ENCODE data around the gene GAS5. TPM values are rescaled to one million over a fixed set of nuclear protein-coding genes. Genes with fewer than 3 reads are reported as not detected.

The GAS5 gene
- total RNA-seq, 1 donor from 2014 or later = 473 TPM

- H3K27me3 Mint-ChIP-seq (ENCODE audit: low read depth, unreplicated experiment) = no peaks in the 10 kb centered on the region
- peaks cover 18% of the 10 kb centered on the region for H3K36me3 ChIP-seq (ENCODE audit: insufficient read depth, low read length)
Measured at GRCh38 chr1:173856903-173857302, 10.9 kb downstream of the GAS5 start.

GRCh38 chr1:173856014-173856413 is 11.8 kb downstream of the GAS5 start:
- Histone ChIP-seq H3K27me3 (ENCODE audit: insufficient read depth, low read length) (no peaks in the 10 kb centered on the region), H3K4me1 (ENCODE audit: insufficient read depth, low read length) (peaks cover 12% of the 10 kb centered on the region), H2AFZ (ENCODE audit: low read depth, low read length) (no peak overlapping the region), H3K27ac (ENCODE audit: low read depth, low read length) (no peak overlapping the region), H3K9me3 (ENCODE audit: insufficient read depth, low read depth, low read length) (no peaks in the 10 kb centered on the region), H3K9ac (ENCODE audit: low read length) (no peak overlapping the region), H3K4me2 (ENCODE audit: low read length) (no peak overlapping the region), H3K79me2 (ENCODE audit: insufficient read depth, low read length) (no peaks in the 10 kb centered on the region), H3K36me3 (ENCODE audit: insufficient read depth, low read length) (peaks cover 18% of the 10 kb centered on the region), H4K20me1 (ENCODE audit: insufficient read depth, low read length) (peaks cover 3% of the 10 kb centered on the region), H3K4me3 (ENCODE audit: insufficient read depth, low read depth, low read length) (no peak overlapping the region)
- no peaks in the 10 kb centered on the region for H3K27me3 Mint-ChIP-seq (ENCODE audit: low read depth, unreplicated experiment)
- H3K27ac Mint-ChIP-seq (ENCODE audit: unreplicated experiment) = no peak overlapping the region
- peaks cover 21% of the 10 kb centered on the region for H3K4me1 Mint-ChIP-seq (ENCODE audit: low read depth, unreplicated experiment)
- peaks cover 8% of the 10 kb centered on the region for H3K36me3 Mint-ChIP-seq (ENCODE audit: low read depth, unreplicated experiment)
- no peaks in the 10 kb centered on the region for H3K9me3 Mint-ChIP-seq (ENCODE audit: unreplicated experiment)
- no peak for TF ChIP-seq CTCF (IDR thresholded peaks at IDR 0.05; ENCODE audit: insufficient read depth, low read depth, low read length)
- TF ChIP-seq EZH2 (IDR thresholded peaks at IDR 0.05; ENCODE audit: insufficient read depth, low read length) = no peak
- no peak overlapping the region for H3K4me3 Mint-ChIP-seq (ENCODE audit: unreplicated experiment)
- FAIRE-seq (no peak), DNase-seq (ENCODE audit: low read depth) (no peak)

More at GRCh38 chr1:173856903-173857302, 10.9 kb downstream of the GAS5 start:
- no peak overlapping the region for H3K4me3 Mint-ChIP-seq (ENCODE audit: unreplicated experiment)
- DNase-seq (ENCODE audit: low read depth) (no peak), FAIRE-seq (no peak)
- Histone ChIP-seq H3K9ac (ENCODE audit: low read length) (no peak overlapping the region), H4K20me1 (ENCODE audit: insufficient read depth, low read length) (peaks cover 7% of the 10 kb centered on the region), H3K9me3 (ENCODE audit: insufficient read depth, low read depth, low read length) (no peaks in the 10 kb centered on the region), H3K27ac (ENCODE audit: low read depth, low read length) (no peak overlapping the region), H3K4me2 (ENCODE audit: low read length) (no peak overlapping the region), H3K27me3 (ENCODE audit: insufficient read depth, low read length) (no peaks in the 10 kb centered on the region), H3K4me3 (ENCODE audit: insufficient read depth, low read depth, low read length) (no peak overlapping the region), H2AFZ (ENCODE audit: low read depth, low read length) (no peak overlapping the region), H3K79me2 (ENCODE audit: insufficient read depth, low read length) (no peaks in the 10 kb centered on the region), H3K4me1 (ENCODE audit: insufficient read depth, low read length) (peaks cover 12% of the 10 kb centered on the region)
- peaks cover 8% of the 10 kb centered on the region for H3K36me3 Mint-ChIP-seq (ENCODE audit: low read depth, unreplicated experiment)
- no peak overlapping the region for H3K27ac Mint-ChIP-seq (ENCODE audit: unreplicated experiment)
- TF ChIP-seq EZH2 (IDR thresholded peaks at IDR 0.05; ENCODE audit: insufficient read depth, low read length) = no peak
- TF ChIP-seq CTCF (IDR thresholded peaks at IDR 0.05; ENCODE audit: insufficient read depth, low read depth, low read length) = no peak
- H3K9me3 Mint-ChIP-seq (ENCODE audit: unreplicated experiment) = no peaks in the 10 kb centered on the region
- peaks cover 20% of the 10 kb centered on the region for H3K4me1 Mint-ChIP-seq (ENCODE audit: low read depth, unreplicated experiment)

GRCh38 chr1:173853074-173853473 is 14.7 kb downstream of the GAS5 start:
- TF ChIP-seq EZH2 (IDR thresholded peaks at IDR 0.05; ENCODE audit: insufficient read depth, low read length) (no peak), CTCF (IDR thresholded peaks at IDR 0.05; ENCODE audit: insufficient read depth, low read depth, low read length) (no peak)
- Histone ChIP-seq H2AFZ (ENCODE audit: low read depth, low read length) (peak overlapping the region; percentile 44), H3K9me3 (ENCODE audit: insufficient read depth, low read depth, low read length) (no peaks in the 10 kb centered on the region), H3K4me3 (ENCODE audit: insufficient read depth, low read depth, low read length) (no peak overlapping the region), H3K36me3 (ENCODE audit: insufficient read depth, low read length) (peaks cover 13% of the 10 kb centered on the region), H3K4me2 (ENCODE audit: low read length) (peak overlapping the region; percentile 51), H3K27ac (ENCODE audit: low read depth, low read length) (peak overlapping the region; percentile 45), H3K4me1 (ENCODE audit: insufficient read depth, low read length) (peaks cover 12% of the 10 kb centered on the region), H3K27me3 (ENCODE audit: insufficient read depth, low read length) (no peaks in the 10 kb centered on the region), H4K20me1 (ENCODE audit: insufficient read depth, low read length) (peaks cover 3% of the 10 kb centered on the region), H3K9ac (ENCODE audit: low read length) (peak overlapping the region; percentile 19), H3K79me2 (ENCODE audit: insufficient read depth, low read length) (no peaks in the 10 kb centered on the region)
- Mint-ChIP-seq H3K4me1 (ENCODE audit: low read depth, unreplicated experiment) (peaks cover 21% of the 10 kb centered on the region), H3K27ac (ENCODE audit: unreplicated experiment) (peak overlapping the region; percentile 81), H3K9me3 (ENCODE audit: unreplicated experiment) (no peaks in the 10 kb centered on the region), H3K36me3 (ENCODE audit: low read depth, unreplicated experiment) (peaks cover 8% of the 10 kb centered on the region), H3K27me3 (ENCODE audit: low read depth, unreplicated experiment) (no peaks in the 10 kb centered on the region), H3K4me3 (ENCODE audit: unreplicated experiment) (no peak overlapping the region)
- DNase-seq (ENCODE audit: low read depth) (peak; percentile 77), FAIRE-seq (no peak)

Measured in astrocyte (in vitro differentiated cells and primary cell).